GM12878 (cell line): ENCODE data around the gene SIK3. TPM values are rescaled to one million over a fixed set of nuclear protein-coding genes. Genes with fewer than 3 reads are reported as not detected.

Source experiments
- ATAC-seq: fragments of 200-7000 bp; cut with Tn5 transposase; 3 replicates; pipeline ENCODE4 v1.9.1; 2020; ENCODE audit warnings: mild to moderate bottlenecking, moderate library complexity
- BruUV-seq: library from RNA; stranded (reverse); fragments of 400-500 nt; replicated peaks from 2 replicates; lab custom pipeline; 2021; lab: Mats Ljungman, UMichigan
- CTCF ChIA-PET: fragments of 300-600 bp; sonication (Branson Sonifier 250); formaldehyde crosslinking; extraction: SDS; loops from one replicate; lab custom pipeline; 2021; ENCODE audit warnings: inconsistent platforms; lab: Yijun Ruan, JAX
- POLR2A ChIA-PET: fragments of 350-600 bp; formaldehyde crosslinking; extraction: SDS; loops from one replicate; lab custom pipeline; 2021; ENCODE audit warnings: inconsistent platforms; lab: Charles Lee
- RAD21 ChIA-PET: fragments of 300-600 bp; sonication (Branson Sonifier 250); formaldehyde crosslinking; loops from one replicate; lab custom pipeline; 2023; ENCODE audit warnings: antibody characterized with exemption; ENCODE audit not compliant: unreplicated experiment; lab: Charles Lee
- SMC1A ChIA-PET: fragments of 300-600 bp; sonication (Branson Sonifier 250); formaldehyde crosslinking; loops from one replicate; lab custom pipeline; 2023; ENCODE audit not compliant: unreplicated experiment, uncharacterized antibody; lab: Charles Lee
- DNase-seq: peaks from one replicate; pipeline ENCODE4 v3.0.0-alpha.2; 2011; ENCODE audit warnings: low read depth, low spot score
- FAIRE-seq: peaks from 3 replicates; lab custom pipeline; 2011; peaks lifted over from hg19 to GRCh38; lab: Jason Lieb, UNC
- H2AFZ ChIP-seq: 2 replicates; pipeline ENCODE4 v1.6.0; 2011; ENCODE audit warnings: low read depth, low read length, control low read depth; ENCODE audit not compliant: control insufficient read depth
- H3K27ac ChIP-seq: 2 replicates; pipeline ENCODE4 v1.5.1; 2011; ENCODE audit warnings: control low read depth; ENCODE audit not compliant: control insufficient read depth, insufficient read depth
- H3K27me3 ChIP-seq, 2 experiments: replicated peaks in 1 of 2; 2 replicates each; pipeline versions ENCODE4 v1.6.0 to v1.6.1; 2011; ENCODE audit warnings: low read length in 1 of 2; ENCODE audit not compliant: control insufficient read depth in 2 of 2, insufficient read depth in 2 of 2
- H3K36me3 ChIP-seq, 2 experiments: 2 replicates each; pipeline ENCODE4 v1.5.1; 2011; ENCODE audit warnings: low read length in 1 of 2; ENCODE audit not compliant: control insufficient read depth in 2 of 2, insufficient read depth in 2 of 2
- H3K4me1 ChIP-seq: 2 replicates; pipeline ENCODE4 v1.6.1; 2011; ENCODE audit warnings: mild to moderate bottlenecking, low read length, moderate library complexity, mixed read lengths; ENCODE audit not compliant: control insufficient read depth, insufficient read depth
- H3K4me2 ChIP-seq: 2 replicates; pipeline ENCODE4 v1.6.0; 2011; ENCODE audit warnings: control low read depth; ENCODE audit not compliant: control insufficient read depth, insufficient read depth
- H3K4me3 ChIP-seq: fragments of 200-600 bp; sonication (generic); 2 replicates; pipeline ENCODE4 v1.5.1; 2016
- H3K79me2 ChIP-seq: 2 replicates; pipeline ENCODE4 v1.6.0; 2011; ENCODE audit warnings: low read length; ENCODE audit not compliant: control insufficient read depth, insufficient read depth
- H3K9ac ChIP-seq: 2 replicates; pipeline ENCODE4 v1.8.0; 2011; ENCODE audit warnings: low read length, control low read depth, mixed read lengths; ENCODE audit not compliant: control insufficient read depth, insufficient read depth
- H3K9me3 ChIP-seq: replicated peaks from 3 replicates; pipeline ENCODE4 v1.5.1; 2011; ENCODE audit warnings: mild to moderate bottlenecking, low read length; ENCODE audit not compliant: control insufficient read depth, insufficient read depth
- H4K20me1 ChIP-seq: 2 replicates; pipeline ENCODE4 v1.6.0; 2011; ENCODE audit not compliant: control insufficient read depth, insufficient read depth
- BACH1 ChIP-seq: fragments of 450-650 bp; IDR thresholded peaks from 2 replicates; pipeline ENCODE4 v1.6.1; 2017; ENCODE audit warnings: mild to moderate bottlenecking, borderline replicate concordance
- E2F8 ChIP-seq: fragments of 450-650 bp; IDR thresholded peaks from 2 replicates; pipeline ENCODE4 v1.6.1; 2018; ENCODE audit warnings: mild to moderate bottlenecking, low read depth, moderate library complexity; ENCODE audit not compliant: partially characterized antibody
- HDAC2 ChIP-seq: fragments of 200-600 bp; sonication (generic); IDR thresholded peaks from 2 replicates; pipeline ENCODE4 v1.6.1; 2017
- JUNB ChIP-seq: IDR thresholded peaks from 2 replicates; pipeline ENCODE4 v1.6.1; 2016; ENCODE audit warnings: antibody characterized with exemption, mild to moderate bottlenecking
- NFYB ChIP-seq: IDR thresholded peaks from 2 replicates; pipeline ENCODE4 v1.6.1; 2011; ENCODE audit warnings: low read depth, mild to moderate bottlenecking, low read length, improper control_type of control experiment, moderate library complexity; ENCODE audit not compliant: insufficient read depth
- RUNX3 ChIP-seq: IDR thresholded peaks from 2 replicates; pipeline ENCODE4 v1.6.1; 2012; ENCODE audit warnings: low read length, inconsistent platforms
- STAT3 ChIP-seq: IDR thresholded peaks from 2 replicates; pipeline ENCODE4 v1.6.1; 2011; ENCODE audit warnings: low read depth, low read length, improper control_type of control experiment
- ZNF217 ChIP-seq: fragments of 450-650 bp; IDR thresholded peaks from 2 replicates; pipeline ENCODE4 v1.6.1; 2017; ENCODE audit warnings: antibody characterized with exemption, mild to moderate bottlenecking
- WGBS: methylation state at CpG from one replicate; pipeline ENCODE4 v1.1.6; 2016; ENCODE audit warnings: low lambda C conversion rate; ENCODE audit not compliant: insufficient replicate concordance, insufficient coverage; ENCODE audit errors: missing lambda C conversion rate; 5-methylcytosine and 5-hydroxymethylcytosine counted together
- in situ Hi-C: fragments of 300-500 bp; cut with MboI; formaldehyde crosslinking; loops from 9 replicates; pipeline ENCODE4 v1.14.3; 2018; ENCODE audit warnings: mixed read lengths
- intact Hi-C: fragments of 100-400 bp; cut with micrococcal nuclease; formaldehyde crosslinking; loops from one replicate; pipeline ENCODE4 v1.14.2; 2022; ENCODE audit not compliant: unreplicated experiment
- polyA plus RNA-seq, 11 experiments: library from polyadenylated mRNA; depleted of rRNA in 4 of 11; unstranded in 6 of 11; stranded (reverse) in 5 of 11; fragments of >200 nt; fragmentation: Nextera tagmentation in 4 of 11; fragmentation: Illumina TruSeq in 1 of 11; extraction: Ambion mirVana in 4 of 11; extraction: Trizol in 1 of 11; gene quantifications; 1 replicate in 1 of 11; 2 replicates in 10 of 11; pipeline versions ENCODE4 v1.2.1 to v1.2.3, GENCODE V29; 2011 to 2016; ENCODE audit warnings: inconsistent platforms in 2 of 11, missing spikeins in 2 of 11, low read depth in 1 of 11
- total RNA-seq, 4 experiments: library from RNA; depleted of rRNA in 3 of 4; stranded (reverse); fragments of >200 nt in 3 of 4; fragmentation: Illumina TruSeq in 1 of 4; extraction: Trizol in 1 of 4; gene quantifications; 2 replicates each; pipeline versions ENCODE4 v1.2.1 to v1.2.3, GENCODE V29; 2013 to 2021

Gene SIK3
- total and polyA plus RNA-seq, 10 of the 15 experiments (the other 5 are each of a cell fraction or from before 2014, with no cell fraction given) = 2.5 to 31.9 (median 11.1) TPM

DNA sequence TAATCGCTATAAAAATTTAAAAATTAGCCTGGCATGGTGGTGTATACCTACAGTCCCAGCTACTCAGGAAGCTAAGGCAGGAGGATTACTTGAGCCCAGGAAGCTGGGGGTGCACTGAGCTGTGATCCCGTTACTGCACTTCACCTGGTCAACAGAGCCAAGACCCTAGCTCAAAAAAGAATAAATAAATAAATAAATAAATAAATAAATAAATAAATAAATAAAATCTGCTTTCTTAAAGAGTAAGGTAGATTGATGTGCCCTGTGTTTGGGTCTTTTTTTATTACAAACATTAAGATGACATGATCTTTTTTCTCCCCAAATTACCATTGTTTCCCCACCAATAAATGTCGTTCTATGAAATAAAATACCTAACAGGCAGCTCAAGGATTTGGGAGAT, 146.5 kb downstream of the SIK3 start:
- Histone ChIP-seq H3K4me2 (no peak overlapping the region), H3K79me2 (no peaks in the 10 kb centered on the region), H3K4me1 (no peaks in the 10 kb centered on the region; the same call in 1 of the 2 replicates), H2AFZ (no peak overlapping the region), H3K9ac (no peak overlapping the region), H3K36me3 (peaks cover 4 to 6% of the 10 kb centered on the region in 2 experiments; a peak in 3 of 4 replicates), H3K27me3 (no peaks in the 10 kb centered on the region), H3K27ac (no peak overlapping the region), H4K20me1 (no peaks in the 10 kb centered on the region), H3K4me3 (no peak overlapping the region), H3K9me3 (no peaks in the 10 kb centered on the region)
- RAD21 ChIA-PET = no interaction called here
- BruUV-seq = no TSS peak
- 100% methylated on average over 3 of the region's 3 CpGs for WGBS
- in situ Hi-C loops = no loop called here
- ATAC-seq = no peak
- POLR2A ChIA-PET = no interaction called here
- no peak for FAIRE-seq
- SMC1A ChIA-PET = interaction anchor here (0.6 to 3.4 kb wide), 2 partner anchors 10 to 97 kb away, joined by 4 to 18 read pairs; no protein-coding TSS in a partner anchor
- no peak for TF ChIP-seq RUNX3
- TF ChIP-seq HDAC2 = no peak
- no peak for TF ChIP-seq ZNF217
- no peak for TF ChIP-seq E2F8
- no peak for TF ChIP-seq BACH1
- TF ChIP-seq STAT3 = no peak
- TF ChIP-seq JUNB = no peak
- no peak for TF ChIP-seq NFYB
- CTCF ChIA-PET = interaction anchor here (0.9 to 1.2 kb wide), 3 partner anchors 21 to 58 kb away, joined by 3 to 4 read pairs (median 4); no protein-coding TSS in a partner anchor
- no peak for DNase-seq
- intact Hi-C loops = no loop called here
